ENCODE results near the gene ADCY10.
A peak's percentile ranks its signal among the peaks of the same experiment; 100 is the strongest.
"Not testable (repeated sequence)": the region's sequence is repeated elsewhere in the genome, so short reads cannot be mapped to it uniquely, and the experiment has no call there.

Gene ADCY10

DNA sequence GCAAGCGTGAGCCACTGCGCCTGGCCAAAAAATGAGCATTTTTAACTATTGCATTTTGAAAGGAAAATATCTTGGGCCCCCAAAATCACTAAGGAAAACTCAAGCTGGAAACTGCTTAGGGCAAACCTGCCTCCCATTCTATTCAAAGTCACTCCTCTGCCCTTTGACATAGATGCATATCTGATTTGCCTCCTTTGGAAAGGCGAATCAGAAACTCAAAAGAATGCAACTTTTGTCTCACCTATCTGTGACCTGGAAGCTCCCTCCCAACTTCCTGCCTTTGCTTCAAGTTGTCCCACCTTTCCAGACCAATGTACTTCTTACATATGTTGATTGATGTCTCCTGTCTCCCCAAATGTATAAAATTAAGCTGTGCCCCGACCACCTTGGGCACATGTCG is 83.3 kb downstream of the ADCY10 start:
- Histone ChIP-seq H3K27ac (ENCODE audit: low read depth, low read length) (peak overlapping the region; percentile 92), H2BK5ac (ENCODE audit: low read length) (peak overlapping the region; percentile 92), H4K8ac (ENCODE audit: low read depth, low read length) (peak overlapping the region; percentile 82), H3K4me1 (ENCODE audit: control insufficient read depth, low read depth, low read length) (peaks cover 13% of the 10 kb centered on the region), H4K5ac (ENCODE audit: low read length) (peak overlapping the region; percentile 64), H3K4ac (ENCODE audit: low read depth, low read length) (peak overlapping the region; percentile 99), H3K18ac (ENCODE audit: low read length) (peak overlapping the region; percentile 95), H3K56ac (ENCODE audit: low read length) (peak overlapping the region; percentile 80), H2BK120ac (ENCODE audit: low read depth, low read length) (peak overlapping the region; percentile 99), H3K9ac (ENCODE audit: low read length) (peak overlapping the region; percentile 53)
- H3K79me2 ChIP-seq (ENCODE audit: control insufficient read depth, insufficient read depth, low read length); H3K79me1 ChIP-seq (ENCODE audit: low read length); H3K23ac ChIP-seq (ENCODE audit: low read length); H3K36me3 ChIP-seq (ENCODE audit: control insufficient read depth, insufficient read depth, low read length); H2AK5ac ChIP-seq (ENCODE audit: low read length); H3K27me3 ChIP-seq (ENCODE audit: insufficient read depth, low read length, poor library complexity); H3K4me2 ChIP-seq (ENCODE audit: low read length); H3K4me3 ChIP-seq (ENCODE audit: low read length); H2BK15ac ChIP-seq (replicated peaks; ENCODE audit: low read depth): not testable (repeated sequence)
- WGBS (ENCODE audit: extremely low coverage, insufficient coverage, low lambda C conversion rate) = no CpG with 5 or more reads among the region's 5 CpGs
- peak; percentile 96 for DNase-seq

DNA sequence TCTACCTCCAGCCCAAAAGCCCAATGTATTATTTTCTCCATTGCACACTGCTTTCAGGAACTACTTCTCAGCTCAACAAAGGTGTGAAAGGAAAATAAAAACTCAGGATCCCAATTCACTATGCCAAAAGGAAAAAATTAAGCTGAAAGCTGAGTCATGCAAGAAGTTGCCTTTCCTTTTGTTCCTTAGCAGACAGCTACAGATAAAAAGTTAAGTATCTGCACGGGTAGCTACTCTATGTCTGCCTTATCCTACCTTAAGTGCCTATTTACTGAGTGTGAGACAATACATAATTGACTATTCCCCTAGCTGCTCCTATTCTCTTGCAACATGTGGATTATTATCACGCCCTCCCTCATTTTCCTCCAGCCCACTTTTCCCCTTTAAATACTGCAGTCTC is 84.1 kb downstream of the ADCY10 start:
- Histone ChIP-seq H3K79me2 (ENCODE audit: control insufficient read depth, insufficient read depth, low read length) (no peaks in the 10 kb centered on the region), H3K27me3 (ENCODE audit: insufficient read depth, low read length, poor library complexity) (no peaks in the 10 kb centered on the region), H3K9ac (ENCODE audit: low read length) (peak overlapping the region; percentile 42), H2BK120ac (ENCODE audit: low read depth, low read length) (peak overlapping the region; percentile 96), H3K18ac (ENCODE audit: low read length) (peak overlapping the region; percentile 76), H3K79me1 (ENCODE audit: low read length) (no peaks in the 10 kb centered on the region), H4K5ac (ENCODE audit: low read length) (peak overlapping the region; percentile 84), H3K4me1 (ENCODE audit: control insufficient read depth, low read depth, low read length) (peaks cover 13% of the 10 kb centered on the region), H3K36me3 (ENCODE audit: control insufficient read depth, insufficient read depth, low read length) (no peaks in the 10 kb centered on the region), H3K4me3 (ENCODE audit: low read length) (no peak overlapping the region), H4K8ac (ENCODE audit: low read depth, low read length) (no peak overlapping the region), H2BK5ac (ENCODE audit: low read length) (peak overlapping the region; percentile 99), H3K23ac (ENCODE audit: low read length) (no peak overlapping the region), H3K27ac (ENCODE audit: low read depth, low read length) (peak overlapping the region; percentile 92), H3K4me2 (ENCODE audit: low read length) (no peak overlapping the region), H3K4ac (ENCODE audit: low read depth, low read length) (peak overlapping the region; percentile 99), H2AK5ac (ENCODE audit: low read length) (peak overlapping the region; percentile 62), H3K56ac (ENCODE audit: low read length) (peak overlapping the region; percentile 81), H2BK15ac (replicated peaks; ENCODE audit: low read depth) (peak overlapping the region; percentile 45)
- whole genome bisulfite sequencing (ENCODE audit: extremely low coverage, insufficient coverage, low lambda C conversion rate) = no CpG with 5 or more reads among the region's 2 CpGs
- DNase-seq = peak; percentile 88

DNA sequence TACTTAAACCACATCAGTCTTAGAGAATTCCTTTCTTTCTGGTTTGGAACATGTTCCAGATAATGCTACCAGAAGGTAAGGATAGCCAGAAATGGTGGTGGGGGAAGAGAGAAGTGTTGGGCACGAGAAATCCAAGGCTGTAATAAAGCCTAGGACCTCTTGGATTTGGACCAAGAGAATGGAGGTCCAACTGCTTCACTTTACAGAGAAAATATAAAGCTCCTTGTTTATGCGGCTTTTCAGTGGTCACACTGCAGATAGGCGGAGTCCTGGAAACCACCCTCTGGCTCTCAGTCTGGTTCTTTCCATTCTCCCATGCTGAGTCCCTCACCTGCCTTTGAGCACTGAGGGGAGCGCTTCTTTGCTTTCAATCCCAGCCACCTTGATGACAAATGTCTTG is 87.8 kb downstream of the ADCY10 start:
- no peak overlapping the region for H2BK5ac ChIP-seq (ENCODE audit: low read length)
- peak overlapping the region; percentile 20 for H3K56ac ChIP-seq (ENCODE audit: low read length)
- no peaks in the 10 kb centered on the region for H3K27me3 ChIP-seq (ENCODE audit: insufficient read depth, low read length, poor library complexity)
- no peak overlapping the region for H2BK120ac ChIP-seq (ENCODE audit: low read depth, low read length)
- peaks cover 21% of the 10 kb centered on the region for H3K4me1 ChIP-seq (ENCODE audit: control insufficient read depth, low read depth, low read length)
- no peak overlapping the region for H3K4me3 ChIP-seq (ENCODE audit: low read length)
- no peak overlapping the region for H3K18ac ChIP-seq (ENCODE audit: low read length)
- H3K9ac ChIP-seq (ENCODE audit: low read length) = no peak overlapping the region
- DNase-seq = no peak
- no peaks in the 10 kb centered on the region for H3K36me3 ChIP-seq (ENCODE audit: control insufficient read depth, insufficient read depth, low read length)
- H3K4me2 ChIP-seq (ENCODE audit: low read length) = no peak overlapping the region
- no peak overlapping the region for H2AK5ac ChIP-seq (ENCODE audit: low read length)
- H2BK15ac ChIP-seq (replicated peaks; ENCODE audit: low read depth) = no peak overlapping the region
- no peaks in the 10 kb centered on the region for H3K79me2 ChIP-seq (ENCODE audit: control insufficient read depth, insufficient read depth, low read length)
- no peak overlapping the region for H4K8ac ChIP-seq (ENCODE audit: low read depth, low read length)
- H3K4ac ChIP-seq (ENCODE audit: low read depth, low read length) = peak overlapping the region; percentile 85
- no peak overlapping the region for H4K5ac ChIP-seq (ENCODE audit: low read length)
- no CpG with 5 or more reads among the region's 4 CpGs for WGBS (ENCODE audit: extremely low coverage, insufficient coverage, low lambda C conversion rate)
- H3K79me1 ChIP-seq (ENCODE audit: low read length) = no peaks in the 10 kb centered on the region
- H3K23ac ChIP-seq (ENCODE audit: low read length) = no peak overlapping the region
- H3K27ac ChIP-seq (ENCODE audit: low read depth, low read length) = no peak overlapping the region

DNA sequence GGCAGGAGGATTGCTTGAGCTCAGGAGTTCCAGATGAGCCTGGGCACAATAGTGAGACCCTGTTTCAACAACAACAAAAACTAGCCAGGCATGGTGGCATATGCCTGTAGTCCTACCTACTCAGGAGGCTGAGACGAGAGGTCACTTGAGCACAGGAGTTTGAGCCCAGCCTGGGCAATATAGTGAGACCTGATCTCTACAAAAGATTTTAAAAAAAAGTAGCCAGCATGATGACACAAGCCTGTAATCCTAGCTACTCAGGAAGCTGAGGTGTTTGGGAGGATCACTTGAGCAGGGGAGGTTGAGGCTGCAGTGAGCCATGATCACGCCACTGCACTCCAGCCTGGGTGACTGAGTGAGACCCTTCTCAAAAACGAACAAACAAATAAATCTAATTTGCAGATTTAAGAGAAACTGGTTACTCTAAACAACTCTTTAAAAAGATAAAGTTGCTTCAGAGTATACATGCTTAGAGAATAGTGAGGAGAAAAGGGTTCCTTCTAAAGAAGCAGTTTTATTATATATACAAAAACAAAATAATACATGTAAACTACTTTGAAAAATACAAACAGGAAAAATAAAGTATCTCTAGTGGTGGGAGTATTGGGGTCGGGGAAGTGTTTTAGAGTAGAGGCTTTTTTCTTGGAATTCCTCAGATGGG is 88.4 kb downstream of the ADCY10 start:
- Histone ChIP-seq H3K4ac (ENCODE audit: low read depth, low read length) (no peak overlapping the region), H4K5ac (ENCODE audit: low read length) (no peak overlapping the region), H3K27ac (ENCODE audit: low read depth, low read length) (no peak overlapping the region), H3K56ac (ENCODE audit: low read length) (no peak overlapping the region), H2BK5ac (ENCODE audit: low read length) (no peak overlapping the region), H3K4me1 (ENCODE audit: control insufficient read depth, low read depth, low read length) (peaks cover 25% of the 10 kb centered on the region), H3K18ac (ENCODE audit: low read length) (no peak overlapping the region), H2BK15ac (replicated peaks; ENCODE audit: low read depth) (peak overlapping the region; percentile 79), H4K8ac (ENCODE audit: low read depth, low read length) (no peak overlapping the region), H3K79me2 (ENCODE audit: control insufficient read depth, insufficient read depth, low read length) (no peaks in the 10 kb centered on the region), H2AK5ac (ENCODE audit: low read length) (no peak overlapping the region), H3K4me2 (ENCODE audit: low read length) (no peak overlapping the region), H3K27me3 (ENCODE audit: insufficient read depth, low read length, poor library complexity) (no peaks in the 10 kb centered on the region), H3K36me3 (ENCODE audit: control insufficient read depth, insufficient read depth, low read length) (no peaks in the 10 kb centered on the region), H2BK120ac (ENCODE audit: low read depth, low read length) (no peak overlapping the region), H3K23ac (ENCODE audit: low read length) (no peak overlapping the region), H3K4me3 (ENCODE audit: low read length) (no peak overlapping the region), H3K9ac (ENCODE audit: low read length) (no peak overlapping the region), H3K79me1 (ENCODE audit: low read length) (no peaks in the 10 kb centered on the region)
- DNase-seq = no peak
- WGBS (ENCODE audit: extremely low coverage, insufficient coverage, low lambda C conversion rate) = no CpG with 5 or more reads among the region's 4 CpGs

DNA sequence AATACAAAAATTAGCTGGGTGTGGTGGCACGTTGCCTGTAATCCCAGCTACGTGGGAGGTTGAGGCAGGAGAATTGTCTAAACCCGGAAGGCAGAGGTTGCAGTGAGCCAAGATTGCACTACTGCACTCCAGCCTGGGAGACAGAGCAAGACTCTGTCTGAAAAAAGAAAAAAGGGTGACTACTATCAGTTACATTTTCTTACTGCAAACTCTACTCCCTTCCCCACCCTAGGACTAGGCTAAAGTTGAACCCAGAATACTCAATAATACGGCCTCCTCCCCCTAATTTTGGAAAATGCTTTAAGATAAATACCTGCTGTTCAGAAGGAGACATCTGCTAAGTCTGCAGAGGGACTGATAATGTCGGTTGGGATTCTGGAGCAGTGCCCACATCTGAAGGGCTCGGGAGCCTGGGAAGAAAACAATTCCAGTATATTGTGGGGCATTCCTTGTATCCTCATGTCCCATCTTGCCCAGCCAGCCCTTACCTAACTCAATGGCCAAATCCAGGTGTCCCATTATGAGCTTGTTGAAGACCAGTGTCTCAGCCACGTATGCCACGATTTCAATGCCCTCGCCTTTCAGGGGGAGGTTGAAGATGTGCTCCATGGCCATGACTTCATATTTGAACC is 89.7 kb downstream of the ADCY10 start:
- no CpG with 5 or more reads among the region's 9 CpGs for WGBS (ENCODE audit: extremely low coverage, insufficient coverage, low lambda C conversion rate)
- Histone ChIP-seq H2BK15ac (replicated peaks; ENCODE audit: low read depth) (no peak overlapping the region), H3K27me3 (ENCODE audit: insufficient read depth, low read length, poor library complexity) (no peaks in the 10 kb centered on the region), H3K56ac (ENCODE audit: low read length) (peak overlapping the region; percentile 71), H3K79me1 (ENCODE audit: low read length) (no peaks in the 10 kb centered on the region), H3K36me3 (ENCODE audit: control insufficient read depth, insufficient read depth, low read length) (no peaks in the 10 kb centered on the region), H3K9ac (ENCODE audit: low read length) (no peak overlapping the region), H3K23ac (ENCODE audit: low read length) (no peak overlapping the region), H4K5ac (ENCODE audit: low read length) (no peak overlapping the region), H2BK5ac (ENCODE audit: low read length) (peak overlapping the region; percentile 16), H3K4me3 (ENCODE audit: low read length) (no peak overlapping the region), H3K18ac (ENCODE audit: low read length) (no peak overlapping the region), H4K8ac (ENCODE audit: low read depth, low read length) (no peak overlapping the region), H3K27ac (ENCODE audit: low read depth, low read length) (no peak overlapping the region), H2AK5ac (ENCODE audit: low read length) (peak overlapping the region; percentile 99), H3K79me2 (ENCODE audit: control insufficient read depth, insufficient read depth, low read length) (no peaks in the 10 kb centered on the region), H3K4ac (ENCODE audit: low read depth, low read length) (no peak overlapping the region), H3K4me2 (ENCODE audit: low read length) (no peak overlapping the region), H3K4me1 (ENCODE audit: control insufficient read depth, low read depth, low read length) (peaks cover 22% of the 10 kb centered on the region), H2BK120ac (ENCODE audit: low read depth, low read length) (no peak overlapping the region)
- DNase-seq = no peak
